ENCODE measurements around the gene PRR7.

Gene PRR7

DNA sequence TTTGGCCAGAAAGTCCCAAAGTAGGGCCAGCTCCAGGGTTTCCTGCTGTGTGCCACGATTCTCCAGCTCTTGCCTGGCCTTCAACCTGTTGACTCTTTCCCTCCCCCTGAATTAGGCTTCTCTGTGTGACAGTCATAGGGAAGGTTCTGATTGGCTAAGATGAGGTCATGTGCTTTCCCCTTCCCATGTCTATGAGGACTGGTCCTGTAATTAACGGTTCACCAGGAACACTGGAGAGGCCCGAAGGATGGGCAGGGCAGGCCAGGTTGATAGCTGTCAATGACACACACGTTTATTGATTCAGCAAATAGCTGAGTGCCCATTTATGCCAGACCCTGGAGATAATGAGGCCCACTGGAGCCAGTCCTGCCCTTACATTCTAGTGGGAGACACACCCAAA lies 9.0 kb upstream of the PRR7 start:
- no peak for DNase-seq

DNA sequence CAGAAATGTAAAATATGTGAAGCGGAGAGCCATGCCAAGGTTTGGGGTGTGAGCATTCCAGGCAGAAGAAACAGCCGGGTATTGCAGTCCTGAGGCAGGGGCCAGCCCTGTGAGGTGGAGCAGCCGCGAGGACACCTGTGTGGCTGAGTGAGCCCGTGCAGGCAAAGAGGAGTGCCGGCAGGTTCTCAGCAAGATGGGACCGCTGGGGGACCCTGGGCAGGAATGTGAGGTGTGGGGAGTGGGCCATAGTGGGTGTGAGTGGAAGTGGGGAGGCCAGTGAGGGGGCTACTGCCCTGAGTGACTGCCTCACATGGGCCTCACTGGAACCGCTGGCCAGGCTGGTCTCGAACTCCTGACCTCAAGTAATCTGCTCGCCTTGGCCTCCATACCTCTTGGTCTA lies 8.1 kb upstream of the PRR7 start:
- DNase-seq, result no peak

DNA sequence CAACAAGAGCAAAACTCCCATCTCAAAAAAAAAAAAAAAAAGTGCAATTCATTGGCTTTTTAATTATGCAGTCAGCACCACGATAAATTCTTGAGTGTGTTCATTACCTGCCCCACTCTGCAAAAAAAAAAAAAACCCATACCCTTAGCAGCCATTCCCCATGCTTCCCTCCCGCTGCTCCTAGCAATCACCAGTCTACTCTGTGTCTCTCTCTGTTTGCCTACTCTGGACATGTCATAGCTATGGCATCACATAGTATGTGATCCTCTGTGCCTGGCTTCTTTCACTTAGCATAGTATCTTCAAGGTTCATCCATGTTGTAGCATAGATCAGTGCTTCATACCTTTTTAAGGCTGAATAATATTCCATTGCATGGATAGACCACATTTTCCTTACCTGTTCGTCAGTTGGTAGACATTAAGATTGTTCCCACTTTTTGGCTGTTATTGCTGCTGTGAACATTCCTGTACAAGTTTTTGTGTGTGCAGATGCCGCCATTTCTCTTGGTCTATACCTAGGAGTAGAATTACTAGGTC lies 7.0 kb upstream of the PRR7 start:
- no peak for DNase-seq

DNA sequence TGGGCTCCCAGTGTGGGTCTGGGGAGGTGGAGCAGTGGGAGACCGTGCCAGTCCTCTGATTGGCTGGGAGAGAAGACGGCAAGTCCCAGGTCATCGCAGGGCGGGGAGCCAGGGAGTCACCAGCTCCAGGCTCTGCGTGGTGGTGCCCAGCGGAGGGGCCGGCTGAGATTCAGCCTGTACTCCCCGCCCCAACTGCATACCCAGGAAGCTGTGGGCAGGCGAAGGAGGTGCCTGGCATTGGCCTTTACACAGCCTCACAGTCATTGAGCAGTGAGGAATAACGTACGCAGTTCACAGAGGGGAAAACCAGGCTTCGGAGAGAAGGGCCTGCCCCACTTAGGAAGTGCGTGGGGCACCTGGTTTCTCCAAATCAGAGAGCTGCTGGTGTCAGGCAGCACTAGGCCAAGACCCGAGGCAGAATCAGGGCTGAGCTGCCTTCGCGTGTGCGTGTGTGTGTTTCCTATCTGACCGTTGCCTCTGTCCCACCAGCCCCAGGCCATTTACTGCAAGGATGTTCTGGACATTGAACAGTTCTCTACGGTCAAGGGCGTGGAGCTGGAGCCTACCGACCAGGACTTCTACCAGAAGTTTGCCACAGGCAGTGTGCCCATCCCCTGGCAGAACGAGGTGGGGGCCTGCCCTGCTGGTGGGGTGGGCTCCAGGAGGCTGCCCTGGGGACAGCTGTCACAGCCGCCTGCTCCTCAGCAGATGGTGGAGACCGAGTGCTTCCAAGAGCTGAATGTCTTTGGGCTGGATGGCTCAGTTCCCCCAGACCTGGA lies 6.2 kb upstream of the PRR7 start:
- peak; percentile 59 to 61 for DNase-seq

DNA sequence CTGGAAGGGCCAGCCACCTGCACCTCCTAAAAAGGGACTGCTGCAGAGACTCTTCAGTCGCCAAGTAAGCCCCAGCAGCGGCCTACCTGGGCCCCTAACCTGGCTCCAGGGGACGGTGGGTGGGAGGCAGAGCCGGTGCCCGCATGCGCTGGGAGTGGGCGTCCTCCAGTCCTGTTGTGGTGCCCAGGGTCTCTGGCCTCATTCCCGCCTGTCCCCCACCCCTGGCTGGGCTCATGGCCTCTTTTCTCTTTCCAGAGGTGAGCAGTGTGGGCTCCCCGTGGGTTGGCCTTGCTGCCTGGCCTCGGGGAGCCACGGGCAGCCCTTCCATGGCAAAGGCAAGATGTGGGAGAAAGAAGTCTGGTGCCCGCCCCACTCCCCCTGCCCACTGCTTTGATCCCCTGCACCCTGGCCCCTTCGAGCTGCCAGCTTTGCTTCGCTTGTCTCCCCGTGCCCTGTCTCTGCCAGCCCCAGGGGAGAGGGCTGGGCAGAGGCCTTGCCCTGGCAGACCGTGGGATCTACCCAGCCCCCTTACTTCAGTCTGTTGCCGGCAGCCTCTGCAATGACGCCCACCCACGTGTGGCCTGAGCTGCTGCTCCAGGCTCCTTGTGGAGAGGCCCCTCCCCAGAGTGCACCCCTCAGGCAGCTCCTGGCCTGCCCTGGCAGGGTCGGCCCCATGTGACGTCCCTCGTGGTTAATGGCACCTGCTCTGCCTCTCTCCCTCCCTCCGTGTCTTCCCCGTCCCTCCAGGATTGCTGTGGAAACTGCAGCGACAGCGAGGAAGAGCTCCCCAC lies 5.4 kb upstream of the PRR7 start:
- DNase-seq, result no peak

DNA sequence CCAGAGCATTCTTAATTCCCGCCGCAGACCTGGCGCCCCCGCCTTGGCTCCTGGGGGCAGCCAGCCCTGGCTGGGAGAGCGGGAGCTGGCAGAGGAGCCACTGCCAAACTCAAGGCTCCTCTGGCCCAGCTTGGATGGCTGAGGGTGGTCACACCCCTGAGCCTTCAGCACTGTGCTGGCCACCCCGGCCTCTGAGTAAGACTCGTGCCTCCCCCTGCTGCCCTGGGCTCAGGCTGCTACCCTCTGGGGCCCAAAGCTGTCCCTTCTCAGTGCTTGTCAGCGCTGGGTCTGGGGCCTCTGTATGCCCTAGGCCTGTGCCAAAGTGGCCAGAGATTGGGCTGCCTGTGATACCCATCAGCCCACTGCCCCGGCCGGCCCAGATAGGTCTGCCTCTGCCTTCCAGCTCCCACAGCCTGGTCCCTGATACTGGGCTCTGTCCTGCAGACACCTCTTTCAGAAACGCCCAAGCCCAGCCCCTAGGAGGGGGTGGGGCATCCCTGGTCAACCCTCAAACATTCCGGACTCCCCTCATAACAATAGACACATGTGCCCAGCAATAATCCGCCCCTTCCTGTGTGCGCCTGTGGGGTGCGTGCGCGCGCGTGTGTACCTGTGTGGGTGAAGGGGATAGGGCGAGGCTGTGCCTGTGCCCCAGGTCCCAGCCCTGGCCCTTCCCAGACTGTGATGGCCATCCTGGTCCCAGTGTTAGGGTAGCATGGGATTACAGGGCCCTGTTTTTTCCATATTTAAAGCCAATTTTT lies 4.4 kb upstream of the PRR7 start:
- DNase-seq, result no peak

DNA sequence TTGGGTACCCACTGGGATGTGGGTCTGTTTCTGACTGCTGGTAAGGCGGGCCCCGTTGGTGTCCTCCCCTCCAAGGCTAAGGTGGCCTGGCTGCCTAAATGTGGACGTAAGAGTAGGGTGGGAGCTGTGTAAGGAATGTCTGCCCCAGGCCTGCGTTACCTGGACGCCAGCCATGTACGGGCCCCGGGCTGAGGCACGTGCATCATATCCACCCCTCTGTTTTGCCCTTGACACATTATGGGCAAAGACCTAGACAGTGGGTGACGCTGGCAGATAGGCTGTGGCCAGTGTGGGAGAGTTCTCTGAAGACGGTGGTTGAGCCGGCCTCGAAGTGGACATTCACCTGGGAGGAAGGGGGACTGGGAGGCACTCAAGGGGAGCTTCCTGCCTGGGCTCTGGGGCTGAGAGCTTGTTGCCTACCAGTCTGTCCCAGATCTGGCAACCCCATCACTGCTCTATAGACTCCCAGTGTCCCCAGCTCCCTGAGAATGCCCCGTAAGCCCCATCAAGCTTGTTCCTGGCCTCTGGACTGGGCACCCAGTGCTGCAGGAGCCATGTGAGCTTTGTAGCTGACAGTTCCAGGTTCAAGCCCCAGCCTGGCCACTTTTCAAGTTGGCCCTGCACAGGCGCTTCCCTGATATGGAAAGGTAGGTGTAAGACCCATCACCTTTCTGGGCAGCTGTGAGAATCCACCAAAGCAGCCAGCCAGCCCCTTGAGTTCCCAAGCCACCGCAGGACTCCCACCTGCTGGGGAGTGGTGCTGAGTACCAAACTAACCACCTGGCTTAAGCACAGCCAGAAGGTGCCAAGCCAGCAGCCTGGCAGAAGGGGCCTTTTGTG lies 3.2 kb upstream of the PRR7 start:
- no peak for DNase-seq

DNA sequence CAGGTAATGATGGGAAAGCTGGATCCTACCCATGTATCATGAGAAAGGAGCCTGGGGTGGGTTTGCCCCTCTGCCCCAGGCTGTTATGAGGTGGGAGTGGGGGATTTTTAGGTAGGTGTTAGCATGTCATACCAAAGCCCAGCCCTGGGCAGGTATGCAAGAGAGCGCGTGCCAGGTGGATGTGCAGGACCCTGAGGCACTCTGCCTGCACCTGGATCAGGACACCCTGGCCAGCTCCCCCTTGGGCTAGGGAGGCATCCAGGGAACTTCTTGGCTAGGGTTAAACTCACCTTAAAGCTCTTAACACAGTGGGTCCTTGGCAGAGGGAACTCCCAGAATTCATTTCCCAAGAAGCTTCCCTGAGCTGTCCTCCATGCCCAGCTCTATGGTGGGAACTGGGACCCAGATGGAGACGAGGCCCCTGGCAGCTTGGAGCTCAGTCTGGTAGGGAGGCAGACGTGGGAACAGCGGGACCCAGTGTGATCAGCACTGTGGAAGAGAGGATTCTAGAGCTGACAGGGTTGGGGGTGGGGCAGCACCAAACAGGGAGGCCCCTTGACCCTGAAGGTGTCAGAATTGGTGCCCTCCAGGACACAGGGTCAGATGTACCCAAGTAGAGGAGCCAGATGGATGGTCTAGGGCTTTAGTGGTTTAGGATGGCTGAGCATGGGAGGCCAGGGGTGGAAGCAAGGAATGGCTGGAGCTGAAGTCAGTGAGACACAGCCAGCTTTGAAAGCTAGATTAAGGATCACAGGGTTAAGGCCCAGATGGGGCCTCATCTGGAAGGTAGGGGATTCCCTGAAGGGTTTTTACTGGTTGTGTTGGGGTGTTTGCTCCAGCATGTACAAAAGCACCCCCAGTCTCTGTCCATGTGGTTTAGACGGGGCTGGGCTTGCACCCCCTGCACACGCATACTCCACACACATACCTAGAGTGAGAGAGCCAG lies 2.2 kb upstream of the PRR7 start:
- DNase-seq, result no peak

DNA sequence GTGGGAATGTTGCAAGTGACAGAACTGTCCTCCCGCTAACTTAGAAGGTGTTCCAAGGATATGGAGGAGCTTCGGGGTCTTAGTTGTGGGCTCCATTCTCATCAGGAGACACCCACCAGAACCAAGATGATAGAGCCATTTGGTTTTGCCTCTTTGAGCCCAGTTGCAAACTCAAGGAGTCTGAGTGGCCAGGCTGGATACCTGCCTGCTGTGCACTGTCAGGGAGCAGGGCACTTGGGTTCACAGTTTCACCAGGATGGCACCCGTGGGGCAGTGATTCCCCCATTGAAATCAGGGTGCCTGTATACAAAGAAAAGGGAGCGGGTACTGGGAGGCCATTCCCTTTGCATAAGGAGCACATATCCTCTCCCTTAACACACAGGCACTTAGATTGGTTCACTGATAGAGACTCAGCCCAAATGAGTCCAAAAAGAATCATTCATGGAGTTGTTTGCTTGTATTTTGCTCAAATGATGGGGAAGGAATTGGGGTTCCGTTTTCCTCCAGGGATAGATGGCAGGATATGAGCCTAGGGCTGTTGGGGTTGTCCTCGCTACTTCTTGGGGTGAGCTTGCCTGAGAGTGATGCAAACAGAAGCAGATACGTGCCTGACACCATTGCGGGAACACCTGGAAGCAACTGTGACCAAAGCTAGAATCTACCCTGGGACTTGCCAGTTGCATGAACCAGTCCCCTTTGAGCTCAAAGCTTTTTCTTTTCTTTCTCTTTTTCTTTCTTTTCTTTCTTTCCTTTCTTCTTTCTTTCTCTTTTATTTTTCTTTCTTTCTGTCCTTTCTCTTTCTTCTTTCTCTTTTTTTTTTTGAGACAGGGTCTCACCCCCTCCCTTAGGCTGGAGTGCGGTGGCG lies 1.3 kb upstream of the PRR7 start:
- DNase-seq, result no peak

DNA sequence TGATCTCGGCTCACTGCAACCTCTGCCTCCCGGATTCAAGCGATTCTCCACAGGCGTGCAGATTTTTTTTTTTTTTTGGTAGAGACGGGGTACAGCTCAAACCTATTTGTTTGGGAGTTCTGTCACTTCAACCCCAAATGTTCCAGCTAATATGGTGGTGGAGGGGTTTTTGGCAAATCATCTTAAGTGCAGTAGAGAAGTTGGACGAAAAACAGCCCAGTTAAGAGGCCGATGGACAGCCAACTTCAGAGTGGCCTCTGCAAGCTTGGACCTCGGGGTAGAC lies 756 bp upstream of the PRR7 start:
- no peak for DNase-seq

DNA sequence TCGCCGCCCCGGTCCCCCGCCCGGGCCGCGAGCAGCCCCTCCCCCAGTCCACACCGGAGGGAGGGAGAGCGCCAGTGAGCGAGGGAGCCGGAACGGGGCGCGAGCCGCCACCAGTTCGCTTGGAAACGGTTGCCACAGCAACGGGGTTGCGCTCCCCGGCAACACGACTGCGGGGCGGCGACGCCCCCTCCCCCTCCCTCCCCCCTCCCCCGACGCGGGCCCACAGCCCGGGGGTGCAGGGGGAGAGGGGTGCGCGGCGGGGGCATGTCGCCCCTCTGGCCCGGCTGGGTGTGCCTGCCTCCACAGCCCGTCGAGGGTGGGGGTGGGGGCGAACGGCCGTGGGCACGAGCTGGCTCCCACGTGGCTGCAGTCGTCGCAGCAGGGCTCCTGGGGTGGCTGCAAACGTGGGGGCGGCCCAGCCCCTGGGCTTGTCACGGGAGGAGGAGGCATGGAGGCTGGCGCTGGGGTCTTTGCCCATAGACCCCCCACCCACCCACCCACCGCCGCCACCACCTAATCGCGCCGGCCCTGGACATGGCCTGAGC lies 524 bp downstream of the PRR7 start:
- peak; percentile 59 to 71 for DNase-seq

DNA sequence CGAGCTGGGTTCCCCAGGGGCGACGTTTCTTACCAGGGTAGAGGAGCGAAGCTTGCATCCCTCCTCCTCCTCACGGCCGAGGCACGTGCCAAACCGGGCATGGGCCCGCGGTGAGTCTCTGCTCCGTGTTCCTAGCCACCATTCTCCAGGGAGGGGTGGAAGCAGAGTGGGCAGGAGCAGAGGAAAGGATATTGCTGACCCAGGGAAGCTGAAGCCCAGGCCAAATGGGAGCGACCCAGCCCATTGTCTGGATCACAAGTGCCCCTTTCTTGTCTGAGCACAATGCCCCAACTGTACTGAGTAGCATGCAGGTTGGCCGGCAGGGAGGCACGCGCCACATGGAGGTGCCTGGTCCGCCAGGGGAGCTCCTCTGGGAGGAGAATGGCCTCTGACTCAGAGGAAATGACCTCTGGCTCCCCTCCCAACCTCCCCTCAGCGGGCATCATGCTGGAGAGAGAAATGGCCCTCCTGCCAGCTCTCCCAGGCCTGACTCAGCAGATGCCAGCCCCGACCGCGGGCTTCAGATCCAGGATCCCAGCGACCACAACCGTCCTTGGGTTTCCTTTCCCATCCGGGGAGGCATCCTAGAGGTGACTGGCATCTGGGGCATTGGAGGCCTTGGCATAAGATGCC lies 1.1 kb downstream of the PRR7 start:
- DNase-seq, result no peak

DNA sequence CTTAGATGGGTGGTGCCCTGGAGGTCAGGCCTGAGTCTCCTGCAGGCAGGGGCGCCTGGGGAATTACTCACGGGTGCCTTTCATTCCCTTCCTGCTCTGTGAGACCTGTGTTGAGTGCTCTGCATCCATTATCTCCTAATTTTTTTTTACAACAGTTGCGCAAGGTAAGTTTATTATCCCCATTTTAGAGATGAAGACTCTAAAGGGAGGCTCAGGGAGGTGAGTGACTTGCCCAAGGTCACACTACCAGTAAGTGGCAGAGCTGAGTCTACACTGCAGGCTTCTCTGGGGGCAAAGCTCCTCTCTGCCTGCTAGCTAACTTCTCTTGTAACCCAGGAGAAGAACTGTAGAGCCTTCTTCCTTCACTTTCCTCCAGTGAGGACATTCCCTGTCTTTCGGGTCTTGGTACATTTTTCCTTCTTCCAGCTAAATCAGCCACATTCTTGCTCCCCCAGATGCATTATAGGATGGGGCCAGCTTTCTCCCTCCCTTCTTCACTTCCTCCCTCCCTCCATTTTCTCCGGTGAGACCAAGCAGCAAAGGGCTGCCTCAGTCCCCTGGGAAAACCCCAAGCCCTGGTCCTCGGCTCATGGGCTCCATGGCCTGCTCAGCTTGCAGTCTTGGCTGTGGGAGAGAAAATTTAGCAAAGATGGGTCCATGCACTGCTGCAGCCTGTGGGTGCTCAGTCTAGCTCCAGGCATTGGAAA lies 1.8 kb downstream of the PRR7 start:
- no peak for DNase-seq

DNA sequence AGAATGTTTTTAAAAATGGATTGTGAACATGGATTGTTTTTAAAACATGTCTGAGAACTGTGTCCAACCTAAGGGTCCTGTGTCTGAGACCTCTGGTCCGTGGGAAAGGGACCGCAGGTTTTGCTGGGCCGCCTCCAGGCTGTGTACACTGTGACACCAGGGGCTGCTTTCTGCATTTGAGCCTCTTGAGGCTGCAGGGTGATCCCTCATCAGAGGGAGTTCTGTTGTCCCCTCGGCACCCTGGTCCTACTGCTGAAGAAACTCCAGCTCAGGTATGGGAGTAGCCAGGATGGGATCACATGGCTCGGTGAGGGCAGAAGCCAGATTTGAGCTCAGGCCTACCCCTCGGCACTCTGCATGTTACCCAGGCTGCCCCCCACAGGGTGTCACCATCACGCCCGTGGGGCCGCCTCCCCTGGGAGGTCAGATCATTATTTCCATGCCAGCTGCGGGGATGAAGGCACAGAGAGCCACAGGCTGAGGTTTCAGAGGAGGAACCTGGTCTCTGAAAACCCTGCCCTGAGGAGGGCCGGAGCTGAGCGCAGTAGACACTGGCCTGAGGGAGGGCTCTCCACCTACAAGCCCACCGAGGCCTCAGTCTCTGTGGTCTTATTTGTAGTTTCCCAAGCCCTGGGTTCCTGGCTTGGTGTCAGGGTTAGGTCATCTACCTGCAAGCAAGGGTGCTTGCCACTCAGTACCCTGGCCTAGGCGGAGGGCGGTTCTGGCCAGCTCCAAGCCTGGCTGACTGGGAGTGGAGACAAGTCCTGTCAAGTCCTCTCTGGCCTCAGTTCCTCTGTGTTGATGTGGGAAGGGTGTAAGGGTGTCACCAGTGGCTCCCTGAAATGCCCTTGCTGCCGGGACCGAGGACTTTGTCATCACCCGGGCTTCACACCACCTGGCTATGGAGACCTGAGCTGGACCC lies 2.8 kb downstream of the PRR7 start:
- no peak for DNase-seq

DNA sequence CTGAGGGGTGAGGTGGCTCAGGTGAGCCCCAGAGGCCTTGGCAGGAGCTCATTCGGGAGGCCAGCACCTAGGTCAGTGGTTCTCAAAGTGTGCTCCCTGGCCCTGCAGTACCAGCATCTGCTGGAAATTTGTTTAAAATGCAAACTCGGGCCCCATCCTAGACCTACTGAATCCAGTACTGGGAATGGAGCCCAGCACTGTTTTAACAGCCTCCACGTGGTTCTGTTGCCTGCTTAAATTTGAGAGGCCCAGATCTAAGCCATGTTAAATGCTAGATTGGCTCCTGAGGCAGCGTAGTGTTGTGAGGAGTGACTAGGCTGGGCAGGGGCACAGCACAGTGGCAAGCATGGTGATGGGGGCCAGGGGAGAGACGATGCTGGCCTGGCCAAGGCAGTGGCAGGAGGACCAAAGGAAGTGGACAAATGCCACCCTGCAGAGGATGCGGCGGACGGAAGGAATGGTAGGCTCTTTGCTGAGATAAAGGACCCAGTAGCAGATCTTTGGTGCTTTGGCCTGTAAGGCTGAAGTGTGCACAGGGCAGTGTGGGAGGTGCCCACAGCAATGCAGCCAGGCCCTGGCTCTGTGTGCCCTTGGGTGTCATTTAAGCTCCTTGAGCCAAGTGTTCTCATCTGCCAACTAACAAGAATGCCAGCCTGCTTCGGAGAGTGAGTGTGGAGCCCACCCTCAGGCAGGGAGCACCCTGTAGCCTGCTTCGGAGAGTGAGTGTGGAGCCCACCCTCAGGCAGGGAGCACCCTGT lies 4.2 kb downstream of the PRR7 start:
- no peak for DNase-seq

DNA sequence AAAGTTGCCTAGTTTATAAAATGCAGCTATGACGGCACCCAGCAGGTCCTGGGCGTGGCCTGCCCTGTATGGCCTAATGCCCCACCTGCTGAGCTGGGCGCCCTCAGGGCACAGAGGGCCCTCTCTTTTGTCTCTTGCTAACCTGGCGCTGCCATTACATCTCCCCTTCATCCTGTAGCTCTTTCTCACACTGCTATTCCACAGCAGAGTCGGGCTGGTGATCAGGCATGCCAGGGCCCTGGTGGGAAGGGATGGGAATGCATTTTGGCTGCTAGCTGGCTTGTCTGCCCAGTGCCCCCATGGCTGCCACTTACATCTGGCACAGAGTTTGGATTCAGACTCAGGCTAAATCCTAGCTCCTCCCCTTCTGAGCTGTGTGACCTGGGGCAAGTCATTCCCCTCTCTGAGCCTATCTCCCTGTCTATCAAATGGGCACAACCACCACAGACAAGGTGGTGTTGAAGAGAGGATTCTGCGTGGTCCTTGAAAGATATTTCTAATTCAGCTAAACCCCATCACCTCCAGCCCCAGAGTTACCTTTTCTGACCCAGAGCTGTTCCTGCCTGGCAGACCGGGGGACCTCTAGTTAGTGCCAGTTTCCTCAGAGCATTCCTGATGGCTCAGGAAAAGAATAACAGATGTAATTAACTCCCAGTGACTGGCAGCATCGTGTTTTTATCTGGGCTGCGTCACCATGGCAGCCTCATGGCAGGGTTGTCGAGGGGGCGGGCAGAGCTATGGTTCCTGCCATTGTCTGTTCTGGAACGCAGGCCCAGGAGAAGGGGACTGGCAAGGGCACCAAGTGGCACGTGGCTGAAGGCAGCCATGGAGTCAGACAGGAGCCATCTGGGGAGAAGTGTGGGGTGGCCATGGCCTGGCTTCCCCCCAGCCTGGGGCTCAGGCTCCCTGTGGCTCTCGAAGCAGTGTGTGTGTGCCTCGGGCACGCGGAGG lies 6.3 kb downstream of the PRR7 start:
- no peak for DNase-seq

All from activated CD4-positive, alpha-beta T cell treated with anti-CD3 and anti-CD28 coated beads for 4 hours (primary cell).